SK-N-SH treated with all-trans-retinoic acid at 6 μM for 48 hours (cell line): ENCODE results near the gene C3orf70.

ENCODE experiments used
- ATAC-seq: fragments of 200-7000 bp; cut with Tn5 transposase; 3 replicates; pipeline ENCODE4 v1.9.1; 2020; ENCODE audit warnings: mild to moderate bottlenecking, moderate library complexity
- ARNTL ChIP-seq: fragments of 450-650 bp; formaldehyde crosslinking; IDR thresholded peaks from 2 replicates; pipeline ENCODE4 v1.5.0; 2020; ENCODE audit warnings: low read depth, mild to moderate bottlenecking, moderate library complexity, borderline replicate concordance
- BACH2 ChIP-seq: fragments of 250-450 bp; sonication (Bioruptor Pico); IDR thresholded peaks from 2 replicates; pipeline ENCODE4 v1.9.0; 2021; ENCODE audit warnings: mild to moderate bottlenecking, borderline replicate concordance
- CSDC2 ChIP-seq: fragments of 250-450 bp; sonication (Bioruptor Pico); IDR thresholded peaks from 2 replicates; pipeline ENCODE4 v1.5.0; 2020; ENCODE audit warnings: mild to moderate bottlenecking, moderate library complexity
- ESRRG ChIP-seq: fragments of 250-450 bp; sonication (Bioruptor Pico); IDR thresholded peaks from 2 replicates; pipeline ENCODE4 v1.6.1; 2021; ENCODE audit warnings: mild to moderate bottlenecking
- GLIS3 ChIP-seq: fragments of 250-450 bp; sonication (Bioruptor Pico); IDR thresholded peaks from 2 replicates; pipeline ENCODE4 v1.5.0; 2020; ENCODE audit warnings: mild to moderate bottlenecking, moderate library complexity
- ISL1 ChIP-seq: fragments of 250-450 bp; sonication (Bioruptor Pico); IDR thresholded peaks from 2 replicates; pipeline ENCODE4 v2.1.2; 2022; ENCODE audit warnings: mild to moderate bottlenecking, moderate library complexity
- OSR1 ChIP-seq: fragments of 250-450 bp; sonication (Bioruptor Pico); IDR thresholded peaks from 2 replicates; pipeline ENCODE4 v1.8.0; 2022; ENCODE audit warnings: moderate library complexity, mild to moderate bottlenecking, inconsistent platforms
- PATZ1 ChIP-seq: fragments of 250-450 bp; sonication (Bioruptor Pico); IDR thresholded peaks from 2 replicates; pipeline ENCODE4 v1.8.0; 2020; ENCODE audit warnings: mild to moderate bottlenecking, moderate library complexity, borderline replicate concordance
- POU6F1 ChIP-seq: fragments of 250-450 bp; sonication (Bioruptor Pico); IDR thresholded peaks from 2 replicates; pipeline ENCODE4 v1.8.0; 2021; ENCODE audit warnings: low read depth, mild to moderate bottlenecking, moderate library complexity, borderline replicate concordance
- PPARA ChIP-seq: fragments of 250-450 bp; sonication (Bioruptor Pico); IDR thresholded peaks from 2 replicates; pipeline ENCODE4 v1.5.0; 2020; ENCODE audit warnings: mild to moderate bottlenecking, borderline replicate concordance
- RARB ChIP-seq: fragments of 250-450 bp; sonication (Bioruptor Pico); IDR thresholded peaks from 2 replicates; pipeline ENCODE4 v1.8.0; 2021; ENCODE audit warnings: mild to moderate bottlenecking, moderate library complexity
- SNAI2 ChIP-seq: fragments of 250-450 bp; sonication (Bioruptor Pico); IDR thresholded peaks from 2 replicates; pipeline ENCODE4 v1.5.0; 2020; ENCODE audit warnings: mild to moderate bottlenecking, moderate library complexity
- TCF4 ChIP-seq: fragments of 250-450 bp; sonication (Bioruptor Pico); IDR thresholded peaks from 2 replicates; pipeline ENCODE4 v1.8.0; 2021; ENCODE audit warnings: mild to moderate bottlenecking, moderate library complexity, borderline replicate concordance
- TOX ChIP-seq: fragments of 250-450 bp; sonication (Bioruptor Pico); IDR thresholded peaks from 2 replicates; pipeline ENCODE4 v1.8.0; 2021; ENCODE audit warnings: mild to moderate bottlenecking, moderate library complexity, borderline replicate concordance
- ZC3H10 ChIP-seq: fragments of 250-450 bp; sonication (Bioruptor Pico); IDR thresholded peaks from 2 replicates; pipeline ENCODE4 v1.5.1; 2021; ENCODE audit warnings: mild to moderate bottlenecking, moderate library complexity
- ZFP3 ChIP-seq: fragments of 250-450 bp; sonication (Bioruptor Pico); IDR thresholded peaks from 2 replicates; pipeline ENCODE4 v1.5.0; 2020; ENCODE audit warnings: mild to moderate bottlenecking, moderate library complexity
- ZFP30 ChIP-seq: fragments of 450-650 bp; formaldehyde crosslinking; IDR thresholded peaks from 2 replicates; pipeline ENCODE4 v1.5.0; 2022; ENCODE audit warnings: mild to moderate bottlenecking, moderate library complexity
- ZNF565 ChIP-seq: fragments of 450-650 bp; formaldehyde crosslinking; conservative IDR thresholded peaks from 2 replicates; pipeline ENCODE4 v1.5.0; 2020; ENCODE audit warnings: low read depth, mild to moderate bottlenecking, moderate library complexity
- ZNF70 ChIP-seq: fragments of 450-650 bp; formaldehyde crosslinking; IDR thresholded peaks from 2 replicates; pipeline ENCODE4 v1.5.0; 2020; ENCODE audit warnings: mild to moderate bottlenecking, moderate library complexity
- TF ChIP-seq, protein P1 (sequence below): fragments of 250-450 bp; sonication (Bioruptor Pico); IDR thresholded peaks from 2 replicates; pipeline ENCODE4 v1.5.0; 2020; ENCODE audit warnings: mild to moderate bottlenecking, moderate library complexity
- TF ChIP-seq, protein P2 (sequence below): fragments of 250-450 bp; sonication (Bioruptor Pico); IDR thresholded peaks from 2 replicates; pipeline ENCODE4 v1.5.1; 2021; ENCODE audit warnings: mild to moderate bottlenecking, moderate library complexity

Gene C3orf70

GRCh38 chr3:185062191-185062590, 90.7 kb downstream of the C3orf70 start:
- no peak for ATAC-seq
- no peak for TF ChIP-seq ISL1 (CRISPR knock-in tag)
- no peak for TF ChIP-seq ZFP3 (CRISPR knock-in tag)
- TF ChIP-seq BACH2 = no peak
- no peak for TF ChIP-seq SNAI2 (CRISPR knock-in tag)
- TF ChIP-seq, protein P1, sequence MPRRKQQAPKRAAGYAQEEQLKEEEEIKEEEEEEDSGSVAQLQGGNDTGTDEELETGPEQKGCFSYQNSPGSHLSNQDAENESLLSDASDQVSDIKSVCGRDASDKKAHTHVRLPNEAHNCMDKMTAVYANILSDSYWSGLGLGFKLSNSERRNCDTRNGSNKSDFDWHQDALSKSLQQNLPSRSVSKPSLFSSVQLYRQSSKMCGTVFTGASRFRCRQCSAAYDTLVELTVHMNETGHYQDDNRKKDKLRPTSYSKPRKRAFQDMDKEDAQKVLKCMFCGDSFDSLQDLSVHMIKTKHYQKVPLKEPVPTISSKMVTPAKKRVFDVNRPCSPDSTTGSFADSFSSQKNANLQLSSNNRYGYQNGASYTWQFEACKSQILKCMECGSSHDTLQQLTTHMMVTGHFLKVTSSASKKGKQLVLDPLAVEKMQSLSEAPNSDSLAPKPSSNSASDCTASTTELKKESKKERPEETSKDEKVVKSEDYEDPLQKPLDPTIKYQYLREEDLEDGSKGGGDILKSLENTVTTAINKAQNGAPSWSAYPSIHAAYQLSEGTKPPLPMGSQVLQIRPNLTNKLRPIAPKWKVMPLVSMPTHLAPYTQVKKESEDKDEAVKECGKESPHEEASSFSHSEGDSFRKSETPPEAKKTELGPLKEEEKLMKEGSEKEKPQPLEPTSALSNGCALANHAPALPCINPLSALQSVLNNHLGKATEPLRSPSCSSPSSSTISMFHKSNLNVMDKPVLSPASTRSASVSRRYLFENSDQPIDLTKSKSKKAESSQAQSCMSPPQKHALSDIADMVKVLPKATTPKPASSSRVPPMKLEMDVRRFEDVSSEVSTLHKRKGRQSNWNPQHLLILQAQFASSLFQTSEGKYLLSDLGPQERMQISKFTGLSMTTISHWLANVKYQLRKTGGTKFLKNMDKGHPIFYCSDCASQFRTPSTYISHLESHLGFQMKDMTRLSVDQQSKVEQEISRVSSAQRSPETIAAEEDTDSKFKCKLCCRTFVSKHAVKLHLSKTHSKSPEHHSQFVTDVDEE = no peak
- no peak for TF ChIP-seq PPARA (CRISPR knock-in tag)
- no peak for TF ChIP-seq CSDC2 (CRISPR knock-in tag)

DNA sequence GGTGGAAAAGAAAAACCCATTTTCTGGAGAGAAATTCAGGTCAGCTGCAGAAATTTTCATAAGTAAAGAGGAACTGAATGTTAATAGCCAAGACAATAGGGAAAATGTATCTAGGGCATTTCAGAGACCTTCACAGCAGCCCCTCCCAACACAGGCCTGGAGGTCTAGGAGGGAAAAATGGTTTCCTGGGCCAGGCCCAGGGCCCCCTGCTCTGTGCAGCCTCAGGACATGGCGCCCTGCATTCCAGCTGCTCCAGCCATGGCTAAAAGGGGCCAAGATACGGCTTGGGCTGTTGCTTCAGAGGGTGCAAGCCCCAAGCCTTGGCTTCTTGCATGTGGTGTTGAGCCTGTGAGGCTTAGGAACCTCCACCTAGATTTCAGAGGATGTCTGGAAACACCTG, 92.2 kb downstream of the C3orf70 start:
- TF ChIP-seq TCF4 (CRISPR knock-in tag) (no peak), RARB (CRISPR knock-in tag) (no peak), ISL1 (CRISPR knock-in tag) (no peak), POU6F1 (no peak), ZNF565 (no peak), ZNF70 (CRISPR knock-in tag) (no peak), ARNTL (CRISPR knock-in tag) (no peak), ZFP3 (CRISPR knock-in tag) (no peak), ZFP30 (CRISPR knock-in tag) (no peak), PATZ1 (no peak), PPARA (CRISPR knock-in tag) (no peak)
- TF ChIP-seq, protein P2, sequence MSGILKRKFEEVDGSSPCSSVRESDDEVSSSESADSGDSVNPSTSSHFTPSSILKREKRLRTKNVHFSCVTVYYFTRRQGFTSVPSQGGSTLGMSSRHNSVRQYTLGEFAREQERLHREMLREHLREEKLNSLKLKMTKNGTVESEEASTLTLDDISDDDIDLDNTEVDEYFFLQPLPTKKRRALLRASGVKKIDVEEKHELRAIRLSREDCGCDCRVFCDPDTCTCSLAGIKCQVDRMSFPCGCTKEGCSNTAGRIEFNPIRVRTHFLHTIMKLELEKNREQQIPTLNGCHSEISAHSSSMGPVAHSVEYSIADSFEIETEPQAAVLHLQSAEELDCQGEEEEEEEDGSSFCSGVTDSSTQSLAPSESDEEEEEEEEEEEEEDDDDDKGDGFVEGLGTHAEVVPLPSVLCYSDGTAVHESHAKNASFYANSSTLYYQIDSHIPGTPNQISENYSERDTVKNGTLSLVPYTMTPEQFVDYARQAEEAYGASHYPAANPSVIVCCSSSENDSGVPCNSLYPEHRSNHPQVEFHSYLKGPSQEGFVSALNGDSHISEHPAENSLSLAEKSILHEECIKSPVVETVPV = no peak
- TF ChIP-seq, all 23 proteins: peak for 0
- ATAC-seq = no peak

GRCh38 chr3:185059766-185060165, 93.1 kb downstream of the C3orf70 start:
- no peak for ATAC-seq
- TF ChIP-seq ARNTL (CRISPR knock-in tag) (no peak), TOX (CRISPR knock-in tag) (no peak), ZFP30 (CRISPR knock-in tag) (no peak), ZC3H10 (CRISPR knock-in tag) (no peak), OSR1 (CRISPR knock-in tag) (no peak), PPARA (CRISPR knock-in tag) (no peak), ESRRG (CRISPR knock-in tag) (no peak), SNAI2 (CRISPR knock-in tag) (no peak), ISL1 (CRISPR knock-in tag) (no peak), ZNF565 (no peak), BACH2 (no peak)

DNA sequence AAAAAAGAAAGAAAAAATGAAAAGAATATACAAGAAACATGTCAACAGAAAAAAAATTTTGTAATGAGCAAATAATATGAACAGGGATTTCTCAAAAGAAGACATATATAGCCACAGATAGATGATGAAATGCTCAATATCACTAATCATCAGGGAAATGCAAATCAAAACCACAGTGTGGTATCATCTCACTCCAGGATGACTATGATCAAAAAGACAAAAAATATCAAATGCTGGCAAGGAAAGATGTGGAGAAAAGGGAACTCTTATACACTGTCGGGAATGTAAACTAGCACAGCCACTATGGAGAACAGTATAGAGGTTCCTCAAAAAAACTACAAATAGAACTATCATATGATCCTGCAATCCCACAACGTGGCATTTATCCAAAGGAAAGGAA, 94.1 kb downstream of the C3orf70 start:
- TF ChIP-seq GLIS3 (CRISPR knock-in tag) (no peak), PPARA (CRISPR knock-in tag) (no peak), OSR1 (CRISPR knock-in tag) (no peak), PATZ1 (no peak)
- TF ChIP-seq, protein P1 = no peak
- TF ChIP-seq, protein P2 = no peak
- TF ChIP-seq, all 23 proteins: peak for 0
- no peak for ATAC-seq
